GM19455 (cell line): ENCODE data around the gene MARCHF9.
"Not testable (repeated sequence)": the region's sequence is repeated elsewhere in the genome, so short reads cannot be mapped to it uniquely, and the experiment has no call there.

Experiments
- ATAC-seq: cut with Tn5 transposase; IDR thresholded peaks from one replicate; pipeline ENCODE4 v1.9.1; 2021; ENCODE audit not compliant: unreplicated experiment

The MARCHF9 gene

DNA sequence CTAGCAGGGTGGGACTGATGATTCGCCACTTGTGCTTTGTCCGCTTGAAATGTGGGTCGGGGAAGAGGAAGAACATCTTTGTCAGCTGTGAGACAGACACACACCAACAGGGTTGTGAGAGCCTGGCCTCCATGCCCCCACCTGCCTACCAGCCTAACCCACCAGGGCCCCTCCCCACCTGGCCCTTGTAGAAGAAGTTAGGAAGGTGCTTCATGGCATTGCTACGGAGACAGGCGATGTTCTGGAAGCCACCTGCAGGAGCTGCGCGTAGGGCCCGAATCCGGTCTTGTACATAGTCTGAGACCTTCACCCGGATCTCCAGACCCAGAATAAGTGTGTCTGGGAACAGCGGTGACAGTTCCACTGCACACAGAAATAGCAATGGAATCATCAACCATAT, 14.7 kb downstream of the MARCHF9 start:
- ATAC-seq, result no peak

DNA sequence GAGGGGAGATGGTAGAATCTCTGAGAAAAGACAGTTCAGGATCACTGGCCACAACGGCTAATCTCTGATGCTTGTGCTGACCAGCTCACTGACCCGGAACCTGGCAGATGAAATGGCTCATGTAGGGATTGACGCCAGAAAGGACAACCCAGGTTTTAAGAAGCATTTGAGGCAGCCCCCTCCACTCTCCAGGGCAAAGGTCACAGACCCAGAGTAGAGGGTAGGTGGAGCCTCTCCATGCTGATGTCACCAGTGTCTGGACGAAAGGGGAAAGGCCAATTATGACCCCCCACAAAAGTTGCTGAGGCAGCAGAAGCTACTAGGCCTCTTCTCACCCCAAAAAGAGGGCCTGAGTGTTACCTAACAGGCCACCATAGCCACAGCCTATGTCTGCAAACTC, 15.8 kb downstream of the MARCHF9 start:
- ATAC-seq, result no peak

DNA sequence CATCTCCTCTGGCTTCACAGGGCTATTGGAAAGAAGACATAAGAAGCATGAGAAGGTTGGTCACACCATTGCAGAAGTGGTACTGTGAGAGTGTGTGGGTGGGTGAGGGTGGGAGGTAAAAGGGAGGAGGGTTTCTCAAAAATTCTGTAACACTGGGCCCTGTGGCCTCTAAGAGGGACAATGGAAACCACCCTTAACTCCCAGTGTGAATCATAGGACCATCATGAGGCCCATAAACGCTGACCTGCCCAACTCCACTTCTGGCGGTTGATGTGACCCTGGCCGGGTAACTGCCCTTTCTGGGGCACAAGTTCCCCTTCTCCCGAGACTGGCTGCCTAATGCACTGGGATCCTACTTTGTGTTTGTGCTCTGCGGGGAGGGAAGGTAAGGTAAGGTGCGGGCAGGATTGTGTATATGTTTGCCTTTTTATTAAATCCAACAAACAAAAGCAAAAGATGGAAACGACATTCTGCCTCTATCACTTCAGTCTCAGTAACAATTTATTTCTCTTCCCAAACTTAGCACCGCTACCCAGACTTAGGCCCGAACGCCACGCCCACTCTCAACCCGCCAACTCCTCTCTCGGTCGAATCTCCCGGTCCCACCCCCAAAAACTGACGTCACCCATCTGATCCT, 16.5 kb downstream of the MARCHF9 start:
- ATAC-seq, result peak; percentile 71

DNA sequence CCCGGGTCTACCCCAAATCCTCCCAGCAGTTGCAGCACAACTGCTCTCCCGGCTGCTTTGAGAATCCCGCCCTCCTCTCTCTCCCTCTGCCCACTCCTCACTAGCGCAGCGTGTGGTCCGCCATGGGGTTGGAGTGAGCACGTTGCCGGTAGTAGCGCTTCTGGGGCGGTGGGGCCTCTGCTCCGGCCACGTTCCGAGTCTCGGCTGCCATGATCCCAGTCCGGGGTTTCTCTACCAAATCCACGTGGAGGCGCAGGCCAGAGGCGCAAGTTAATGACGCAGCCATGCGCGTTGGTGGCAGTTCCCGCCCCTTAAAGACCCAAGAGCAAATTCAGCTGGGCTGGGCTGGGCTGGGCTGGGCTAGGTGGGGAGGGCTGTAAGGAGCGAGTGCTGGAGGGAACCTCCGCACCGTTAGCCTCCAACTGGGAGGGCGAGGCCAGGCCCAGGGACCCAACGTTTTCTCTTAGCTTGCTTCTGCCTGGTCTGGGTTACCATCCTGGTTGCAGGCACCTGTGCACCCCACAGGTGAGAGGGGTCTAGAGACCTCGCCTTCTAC, 17.0 kb downstream of the MARCHF9 start, which contains the start of gene METTL1:
TSS of gene METTL1 (minus strand) at position 233 of the 556 bp plus-strand sequence. CDS start at position 211, 22 bp downstream.
- peak; percentile 82 for ATAC-seq

DNA sequence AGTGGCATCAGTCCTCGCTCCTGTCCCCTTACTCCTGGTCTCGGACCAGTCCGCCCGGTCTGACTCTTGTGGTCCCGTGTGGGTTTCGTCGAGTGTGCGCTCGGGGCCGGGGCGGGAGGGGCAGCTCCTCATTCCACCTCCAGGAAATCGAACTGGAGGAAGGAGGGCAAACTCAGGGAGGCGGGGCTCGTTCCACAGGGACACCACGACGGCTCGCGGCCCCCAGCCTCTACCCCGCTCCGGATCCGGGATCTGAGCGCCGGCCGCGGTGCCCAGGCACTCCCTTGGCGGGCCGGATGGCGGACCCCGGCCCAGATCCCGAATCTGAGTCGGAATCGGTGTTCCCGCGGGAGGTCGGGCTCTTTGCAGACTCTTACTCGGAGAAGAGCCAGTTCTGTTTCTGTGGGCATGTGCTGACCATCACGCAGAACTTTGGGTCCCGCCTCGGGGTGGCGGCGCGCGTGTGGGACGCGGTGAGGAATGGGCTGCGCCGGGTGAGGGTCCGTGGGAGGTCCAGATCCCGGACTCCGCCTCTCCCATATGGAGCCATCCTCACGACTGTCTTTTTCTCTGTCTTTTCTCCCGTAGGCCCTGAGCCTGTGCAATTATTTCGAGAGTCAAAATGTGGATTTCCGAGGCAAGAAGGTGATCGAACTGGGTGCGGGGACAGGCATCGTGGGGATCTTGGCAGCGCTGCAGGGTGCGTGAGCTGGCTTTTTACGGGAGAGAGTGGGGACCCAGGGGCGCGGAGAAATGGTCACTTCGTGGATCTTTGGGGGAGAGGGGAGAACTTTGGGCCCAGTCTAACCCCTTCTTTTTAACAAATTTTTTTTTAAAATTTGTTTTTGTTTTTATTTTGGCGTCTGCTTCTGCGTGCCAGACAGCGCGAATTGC, 17.8 kb downstream of the MARCHF9 start, which contains the start of gene EEF1AKMT3:
TSS of gene EEF1AKMT3 (plus strand) at position 186 of the 894 bp plus-strand sequence. CDS start at position 297, 111 bp downstream.
- peak; percentile 29 for ATAC-seq

- not testable (repeated sequence) for ATAC-seq
These were observed 19.7 kb downstream of the MARCHF9 start for GRCh38 chr12:57774634-57775033.

DNA sequence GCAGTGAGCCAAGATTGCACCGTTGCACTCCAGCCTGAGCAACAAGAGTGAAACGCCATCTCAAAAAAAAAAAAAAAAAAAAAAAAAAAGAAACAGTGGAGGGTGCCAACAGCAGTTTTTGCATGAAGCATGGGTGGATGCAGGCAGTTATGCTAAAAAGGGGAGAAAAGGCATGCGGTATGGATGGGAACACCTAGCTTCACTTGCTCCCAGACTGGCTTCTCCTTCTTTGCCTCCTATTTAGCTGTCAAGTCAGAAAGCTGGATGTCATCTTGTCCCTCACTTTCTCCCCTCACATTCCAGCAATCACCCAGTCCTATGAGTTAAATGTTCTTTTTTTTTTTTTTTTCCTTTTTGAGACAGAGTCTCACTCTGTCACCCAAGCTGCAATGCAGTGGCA, 20.1 kb downstream of the MARCHF9 start:
- no peak for ATAC-seq

DNA sequence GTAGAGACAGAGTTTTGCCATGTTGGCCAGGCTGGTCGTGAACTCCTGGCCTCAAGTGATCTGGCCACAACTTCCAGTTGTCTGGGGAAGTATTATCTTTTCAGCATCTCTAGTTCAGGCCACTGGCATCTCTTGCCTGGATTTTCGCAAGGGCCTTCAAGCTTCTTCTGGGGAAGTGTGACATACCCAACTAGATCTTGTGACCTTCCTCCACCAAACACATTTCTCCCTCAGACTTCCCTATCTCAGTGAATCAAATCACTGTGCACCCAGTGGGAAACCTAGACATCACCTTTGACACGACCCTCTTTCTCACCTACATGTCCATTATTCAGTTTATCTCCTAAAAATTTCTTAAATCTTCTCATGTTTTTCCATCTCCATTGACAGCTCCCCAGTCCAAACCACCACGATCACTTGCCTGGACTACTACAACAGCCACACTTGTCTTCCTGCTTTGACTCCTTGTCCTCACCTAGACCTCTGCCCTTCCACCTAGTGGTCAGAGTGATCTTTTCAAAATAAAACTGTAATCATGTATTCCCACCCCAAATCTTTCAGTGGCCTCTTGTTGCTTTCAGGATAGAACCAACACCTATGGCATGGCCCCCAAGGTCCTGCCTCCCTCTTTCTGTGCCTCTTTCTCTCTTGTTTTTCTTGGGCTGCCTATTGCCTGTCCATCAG, 20.8 kb downstream of the MARCHF9 start:
- ATAC-seq, result no peak

- ATAC-seq, result no peak
These were observed 21.3 kb downstream of the MARCHF9 start for GRCh38 chr12:57776247-57776587.

DNA sequence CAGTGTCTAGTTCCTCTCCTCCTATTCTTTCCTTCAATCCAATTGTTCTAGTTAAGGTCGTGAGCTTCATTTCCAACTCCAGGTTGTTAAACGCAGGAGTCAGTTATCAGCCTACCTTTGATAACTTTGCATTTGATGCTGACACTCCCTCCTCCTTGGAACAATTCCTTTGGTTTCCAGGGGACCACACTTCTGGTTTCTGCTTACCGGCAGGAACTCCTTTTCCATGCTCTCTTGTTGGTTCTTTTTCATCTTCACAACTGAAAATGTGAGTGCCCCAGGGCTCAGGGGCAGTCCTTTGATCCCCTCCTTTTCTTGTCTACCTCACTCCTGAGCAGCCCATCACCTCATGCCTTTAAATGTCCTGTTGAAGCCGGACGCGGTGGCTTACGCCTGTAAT, 22.5 kb downstream of the MARCHF9 start:
- no peak for ATAC-seq

GRCh38 chr12:57777911-57778310, 23.0 kb downstream of the MARCHF9 start:
- ATAC-seq, result no peak

- no peak for ATAC-seq
These were observed 24.8 kb downstream of the MARCHF9 start for GRCh38 chr12:57779736-57780135.

DNA sequence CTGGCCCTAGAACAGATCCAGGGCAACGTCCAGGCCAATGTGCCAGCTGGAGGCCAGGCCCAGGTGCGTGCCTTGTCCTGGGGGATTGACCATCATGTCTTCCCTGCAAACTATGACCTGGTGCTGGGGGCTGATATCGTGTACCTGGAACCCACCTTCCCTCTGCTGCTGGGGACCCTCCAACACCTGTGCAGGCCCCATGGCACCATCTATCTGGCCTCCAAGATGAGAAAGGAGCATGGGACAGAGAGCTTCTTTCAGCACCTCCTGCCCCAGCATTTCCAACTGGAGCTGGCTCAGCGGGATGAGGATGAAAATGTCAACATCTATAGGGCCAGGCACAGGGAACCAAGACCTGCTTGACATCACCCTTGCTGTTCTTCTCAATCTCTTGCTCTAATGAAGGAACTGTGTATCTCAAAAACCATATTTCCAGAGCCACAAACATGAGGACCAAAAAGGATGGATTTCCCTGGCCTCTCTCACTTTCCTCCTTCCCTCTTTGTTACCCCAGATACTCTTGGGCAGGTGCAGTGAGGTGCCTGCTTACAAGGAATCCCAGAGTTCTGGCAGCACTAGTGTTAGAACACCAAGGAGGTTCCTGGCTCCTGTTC, 25.5 kb downstream of the MARCHF9 start:
- no peak for ATAC-seq

GRCh38 chr12:57781244-57781643, 26.3 kb downstream of the MARCHF9 start:
- ATAC-seq, result no peak

- no peak for ATAC-seq
These were observed 26.9 kb downstream of the MARCHF9 start for GRCh38 chr12:57781801-57782200.

- ATAC-seq, result peak; percentile 21
These were observed 27.3 kb downstream of the MARCHF9 start for GRCh38 chr12:57782243-57782607.

GRCh38 chr12:57782608-57783465, 27.9 kb downstream of the MARCHF9 start, which contains the start of gene TSFM:
TSS of gene TSFM (plus strand) at chr12:57782787. CDS start at chr12:57782802, 15 bp downstream.
- ATAC-seq, result peak; percentile 93

GRCh38 chr12:57783466-57783801, 28.5 kb downstream of the MARCHF9 start:
- ATAC-seq, result no peak

DNA sequence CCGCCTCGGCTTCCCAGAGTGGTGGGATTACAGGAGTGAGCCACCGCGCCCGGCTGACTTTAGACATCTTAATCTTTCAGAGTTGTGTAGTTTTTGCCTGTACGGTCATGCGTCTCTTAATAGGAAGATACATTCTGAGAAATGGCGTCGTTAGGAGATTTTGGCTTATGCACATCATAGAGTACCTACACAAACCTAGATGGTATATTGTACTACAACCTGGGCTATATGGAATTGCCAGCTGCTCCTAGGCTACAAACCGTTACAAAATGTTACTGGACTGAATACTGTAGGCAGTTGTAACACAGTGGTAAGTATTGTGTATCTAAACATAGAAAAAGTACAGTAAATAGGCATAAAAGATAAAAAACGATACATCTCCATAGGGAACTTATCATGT, 29.0 kb downstream of the MARCHF9 start:
- no peak for ATAC-seq

GRCh38 chr12:57793920-57794319, 39.0 kb downstream of the MARCHF9 start:
- ATAC-seq, result no peak
